WERI-Rb-1 (cell line): Measurements from ENCODE around the gene CD274.
"Not testable (repeated sequence)": the region's sequence is repeated elsewhere in the genome, so short reads cannot be mapped to it uniquely, and the experiment has no call there.

Experiments used
- DNase-seq: peaks from one replicate; pipeline ENCODE4 v3.0.0-alpha.2; 2020
- H3K27ac ChIP-seq: fragments of 250-450 bp; sonication (Bioruptor Pico); 2 replicates; pipeline ENCODE4 v1.5.1; 2020; ENCODE audit warnings: mild to moderate bottlenecking, moderate library complexity
- H3K27me3 ChIP-seq: fragments of 250-450 bp; sonication (Bioruptor Pico); 2 replicates; pipeline ENCODE4 v1.5.1; 2021; ENCODE audit warnings: mild to moderate bottlenecking, low read depth, moderate library complexity; ENCODE audit not compliant: insufficient read depth, severe bottlenecking
- H3K36me3 ChIP-seq: fragments of 250-450 bp; sonication (Bioruptor Pico); 2 replicates; pipeline ENCODE4 v1.5.1; 2020; ENCODE audit warnings: mild to moderate bottlenecking, moderate library complexity
- H3K4me3 ChIP-seq: 2 replicates; pipeline ENCODE4 v1.5.1; 2011; ENCODE audit warnings: low read depth, mild to moderate bottlenecking, control low read depth, low read length
- H3K9me3 ChIP-seq: fragments of 250-450 bp; sonication (Bioruptor Pico); 2 replicates; pipeline ENCODE4 v1.5.1; 2021; ENCODE audit warnings: mild to moderate bottlenecking, moderate library complexity; ENCODE audit not compliant: severe bottlenecking
- TF ChIP-seq, protein P1 (sequence below): IDR thresholded peaks from 2 replicates; pipeline ENCODE4 v1.5.1; 2011; ENCODE audit warnings: low read depth, mild to moderate bottlenecking, control low read depth, inconsistent platforms, low read length

The CD274 gene

DNA sequence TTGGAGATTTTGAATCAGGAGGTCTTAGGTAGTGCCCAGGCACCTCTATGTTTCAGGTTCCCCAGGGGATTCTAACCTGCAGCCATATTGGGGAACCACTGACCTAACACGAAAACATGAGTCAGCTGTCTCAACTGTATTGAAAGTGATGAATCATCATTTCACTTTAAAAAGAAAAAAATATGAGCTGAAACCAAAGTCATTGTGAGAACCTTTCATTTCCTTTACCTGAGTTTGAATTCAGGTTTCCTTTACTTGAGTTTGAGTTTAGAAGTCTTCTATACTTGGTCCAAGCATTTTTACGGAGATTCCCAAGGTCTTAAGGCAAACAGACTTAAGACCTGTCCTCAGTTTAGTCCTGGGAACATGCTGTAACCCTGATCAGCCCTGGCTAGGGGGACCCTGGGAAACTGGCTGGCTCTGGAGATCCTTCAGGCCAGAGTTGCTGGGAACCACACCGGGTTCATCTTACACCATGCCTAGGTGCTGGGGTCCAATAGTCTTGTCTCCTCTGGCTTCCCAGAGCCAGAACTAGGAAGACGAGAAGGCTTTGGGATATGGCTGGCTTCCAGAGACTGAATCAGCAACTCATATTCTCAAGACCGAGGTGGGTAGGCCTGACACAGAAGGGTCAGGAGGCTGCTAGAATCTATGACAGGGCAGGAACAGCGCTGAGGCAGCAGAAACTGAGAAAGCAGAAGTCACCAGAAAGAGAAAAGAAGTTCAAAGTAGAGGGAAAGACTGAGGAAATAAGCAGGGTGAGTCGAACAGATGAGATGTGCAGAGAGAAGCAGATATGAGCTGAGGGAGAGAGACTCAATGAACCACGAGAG is 43.6 kb downstream of the CD274 start:
- Histone ChIP-seq H3K36me3 (no peaks in the 10 kb centered on the region), H3K27me3 (no peaks in the 10 kb centered on the region), H3K27ac (no peak overlapping the region), H3K9me3 (no peaks in the 10 kb centered on the region), H3K4me3 (no peak overlapping the region)
- TF ChIP-seq, protein P1, sequence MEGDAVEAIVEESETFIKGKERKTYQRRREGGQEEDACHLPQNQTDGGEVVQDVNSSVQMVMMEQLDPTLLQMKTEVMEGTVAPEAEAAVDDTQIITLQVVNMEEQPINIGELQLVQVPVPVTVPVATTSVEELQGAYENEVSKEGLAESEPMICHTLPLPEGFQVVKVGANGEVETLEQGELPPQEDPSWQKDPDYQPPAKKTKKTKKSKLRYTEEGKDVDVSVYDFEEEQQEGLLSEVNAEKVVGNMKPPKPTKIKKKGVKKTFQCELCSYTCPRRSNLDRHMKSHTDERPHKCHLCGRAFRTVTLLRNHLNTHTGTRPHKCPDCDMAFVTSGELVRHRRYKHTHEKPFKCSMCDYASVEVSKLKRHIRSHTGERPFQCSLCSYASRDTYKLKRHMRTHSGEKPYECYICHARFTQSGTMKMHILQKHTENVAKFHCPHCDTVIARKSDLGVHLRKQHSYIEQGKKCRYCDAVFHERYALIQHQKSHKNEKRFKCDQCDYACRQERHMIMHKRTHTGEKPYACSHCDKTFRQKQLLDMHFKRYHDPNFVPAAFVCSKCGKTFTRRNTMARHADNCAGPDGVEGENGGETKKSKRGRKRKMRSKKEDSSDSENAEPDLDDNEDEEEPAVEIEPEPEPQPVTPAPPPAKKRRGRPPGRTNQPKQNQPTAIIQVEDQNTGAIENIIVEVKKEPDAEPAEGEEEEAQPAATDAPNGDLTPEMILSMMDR: no peak
- DNase-seq: no peak

DNA sequence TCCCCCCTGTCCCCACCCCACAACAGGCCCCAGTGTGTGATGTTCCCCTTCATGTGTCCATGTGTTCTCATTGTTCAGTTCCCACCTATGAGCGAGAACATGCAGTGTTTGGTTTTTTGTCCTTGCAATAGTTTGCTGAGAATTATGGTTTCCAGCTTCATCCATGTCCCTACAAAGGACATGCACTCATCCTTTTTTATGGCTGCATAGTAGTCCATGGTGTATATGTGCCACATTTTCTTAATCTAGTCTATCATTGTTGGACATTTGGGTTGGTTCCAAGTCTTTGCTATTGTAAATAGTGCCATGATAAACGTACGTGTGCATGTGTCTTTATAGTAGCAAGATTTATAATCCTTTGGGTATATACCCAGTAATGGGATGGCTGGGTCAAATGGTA is 44.4 kb downstream of the CD274 start:
- DNase-seq, H3K36me3 ChIP-seq, H3K27me3 ChIP-seq, H3K4me3 ChIP-seq, H3K27ac ChIP-seq, H3K9me3 ChIP-seq: not testable (repeated sequence)

DNA sequence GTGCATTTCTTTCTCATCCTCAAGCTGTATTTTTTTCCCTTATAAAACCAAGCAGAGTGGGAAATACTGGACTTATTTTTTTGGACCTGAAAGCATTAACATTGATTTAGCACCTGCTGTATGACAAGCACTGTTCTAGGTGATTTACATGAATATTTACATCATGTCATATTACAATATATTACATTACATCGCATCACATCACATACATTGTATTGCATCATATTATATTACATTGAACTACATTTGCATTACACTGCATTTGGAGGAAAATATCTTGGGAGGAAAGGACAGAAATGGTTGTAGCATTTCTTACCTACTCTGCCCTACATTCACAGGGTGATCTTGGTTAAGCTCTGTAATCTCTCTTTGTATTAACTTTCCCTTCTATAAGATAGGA is 48.8 kb downstream of the CD274 start:
- TF ChIP-seq, protein P1: no peak
- H3K27ac ChIP-seq: no peak overlapping the region
- H3K9me3 ChIP-seq: no peaks in the 10 kb centered on the region
- no peaks in the 10 kb centered on the region for H3K27me3 ChIP-seq
- no peak overlapping the region for H3K4me3 ChIP-seq
- DNase-seq: no peak
- H3K36me3 ChIP-seq: no peaks in the 10 kb centered on the region

DNA sequence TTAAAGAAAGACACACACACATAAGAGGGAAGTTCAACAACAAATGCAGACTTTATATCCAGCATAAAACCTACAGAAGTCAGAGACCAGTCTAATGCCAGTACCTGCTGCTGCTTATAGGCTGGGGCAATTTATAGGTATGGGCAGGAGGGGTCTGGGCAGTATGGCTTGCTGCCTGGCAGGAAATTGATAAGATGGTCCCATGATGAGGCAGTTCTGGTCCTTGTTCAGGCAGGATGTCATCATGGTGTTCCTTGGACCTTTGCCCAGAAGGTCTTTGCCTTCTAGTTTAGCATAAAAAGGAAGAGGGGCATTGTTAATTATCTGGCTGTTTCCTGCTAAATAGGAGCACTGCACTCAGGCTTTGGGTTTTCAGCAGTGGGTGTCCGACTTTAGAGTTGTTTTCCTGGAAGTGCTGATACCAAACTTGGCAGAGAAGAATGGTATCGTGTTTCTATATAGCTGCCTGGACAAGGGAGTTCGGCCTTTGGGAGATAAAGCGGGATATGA is 49.6 kb downstream of the CD274 start:
- TF ChIP-seq, protein P1: no peak

DNA sequence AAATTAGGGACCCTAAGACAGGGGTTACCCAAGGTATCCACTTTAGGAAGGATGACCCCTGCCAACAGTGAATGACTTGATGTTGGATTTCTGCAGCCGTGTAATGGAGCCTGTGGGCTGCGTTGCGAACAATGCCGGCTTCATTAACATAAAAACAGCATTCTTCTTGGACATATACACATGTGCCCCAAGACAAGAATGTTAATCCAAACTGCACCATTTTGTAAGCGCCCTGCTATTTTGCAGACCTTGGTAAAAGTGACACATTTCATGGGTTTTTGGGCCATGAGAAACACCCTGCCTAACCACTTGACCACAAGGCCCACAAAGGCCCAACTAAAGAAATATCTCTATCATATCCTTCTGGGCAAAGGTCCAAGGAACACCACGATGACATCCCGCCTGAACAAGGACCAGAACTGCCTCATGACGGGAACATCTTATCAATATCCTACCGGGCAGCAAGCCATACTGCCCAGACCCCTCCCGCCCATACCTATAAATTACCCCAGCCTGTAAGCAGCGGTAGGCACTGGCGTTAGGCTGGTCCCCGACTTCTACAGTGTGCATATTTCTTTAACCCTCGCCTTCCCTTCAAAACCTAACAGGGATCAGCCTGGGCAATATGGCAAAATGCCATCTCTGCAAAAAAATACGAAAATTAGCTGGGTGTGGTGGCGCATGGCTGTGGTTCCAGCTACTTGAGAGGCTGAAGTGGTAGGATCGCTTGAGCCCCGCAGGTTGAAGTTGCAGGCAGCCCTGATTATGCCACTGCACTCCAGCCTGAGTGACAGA is 50.3 kb downstream of the CD274 start:
- DNase-seq: no peak
- Histone ChIP-seq H3K27me3 (no peaks in the 10 kb centered on the region), H3K36me3 (no peaks in the 10 kb centered on the region), H3K27ac (no peak overlapping the region), H3K9me3 (no peaks in the 10 kb centered on the region), H3K4me3 (no peak overlapping the region)
- TF ChIP-seq, protein P1: no peak

More for the DNA sequence above, 49.6 kb downstream of the CD274 start:
- Histone ChIP-seq H3K36me3 (no peaks in the 10 kb centered on the region), H3K27me3 (no peaks in the 10 kb centered on the region), H3K9me3 (no peaks in the 10 kb centered on the region), H3K27ac (no peak overlapping the region), H3K4me3 (no peak overlapping the region)
- DNase-seq: no peak

DNA sequence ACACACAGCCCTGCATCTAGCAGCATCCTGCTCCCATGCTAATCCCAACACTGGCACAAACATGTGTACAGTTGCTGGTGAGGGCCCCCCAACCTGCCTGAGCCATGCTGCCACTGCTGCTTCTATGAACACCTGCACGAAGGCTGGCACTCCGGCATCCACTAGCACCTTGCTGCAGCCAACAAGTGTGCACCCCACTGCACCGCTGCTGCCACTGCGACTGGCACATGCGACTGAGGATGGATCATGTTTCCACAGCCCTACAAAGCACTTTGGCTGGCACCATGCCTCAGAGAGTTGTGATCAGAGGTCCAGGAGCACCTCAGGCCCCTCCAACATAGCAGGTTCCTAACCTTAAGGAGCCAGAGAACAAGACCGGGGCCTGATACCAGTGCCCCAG is 52.2 kb downstream of the CD274 start:
- no peak for DNase-seq
- Histone ChIP-seq H3K9me3 (no peaks in the 10 kb centered on the region), H3K27ac (no peak overlapping the region), H3K4me3 (no peak overlapping the region), H3K36me3 (no peaks in the 10 kb centered on the region), H3K27me3 (no peaks in the 10 kb centered on the region)
- TF ChIP-seq, protein P1: no peak
